GM12801 (cell line): ENCODE measurements around the gene RFFL.

Source experiments
- CTCF ChIP-seq: IDR thresholded peaks from one replicate; pipeline ENCODE4 v1.5.1; 2011; ENCODE audit warnings: control low read depth; ENCODE audit not compliant: insufficient read length; ENCODE audit errors: extremely low read depth

The RFFL gene

GRCh38 chr17:35063514-35064223 lies at the start of gene RFFL:
Gene RFFL, minus strand, starts transcription at chr17:35063707. Its CDS starts 37,154 bp downstream, at chr17:35026553.
- TF ChIP-seq CTCF = no peak

GRCh38 chr17:35104844-35105450 lies 41.4 kb upstream of the RFFL start:
- no peak for TF ChIP-seq CTCF

- no peak for TF ChIP-seq CTCF
Measured at GRCh38 chr17:35103271-35103670, 39.8 kb upstream of the RFFL start.

GRCh38 chr17:35101725-35102124 lies 38.2 kb upstream of the RFFL start:
- TF ChIP-seq CTCF = no peak

- no peak for TF ChIP-seq CTCF
Measured at GRCh38 chr17:35101036-35101435, 37.5 kb upstream of the RFFL start.

GRCh38 chr17:35099908-35100307 lies 36.4 kb upstream of the RFFL start:
- TF ChIP-seq CTCF = no peak

GRCh38 chr17:35097776-35098175 lies 34.3 kb upstream of the RFFL start:
- TF ChIP-seq CTCF = no peak
